Fibroblast of lung (primary cell): ENCODE data around the gene VCP.

ENCODE experiments used
- CTCF ChIP-seq, 2 donors: IDR thresholded peaks in 1 of 2; conservative IDR thresholded peaks in 1 of 2; 1 replicate in 1 of 2; 2 replicates in 1 of 2; pipeline ENCODE4 v1.5.1; 2011 to 2012; ENCODE audit warnings: low read length in 2 of 2, control low read depth in 1 of 2, inconsistent platforms in 1 of 2, low read depth in 1 of 2, mild to moderate bottlenecking in 1 of 2
- EZH2 ChIP-seq: IDR thresholded peaks from 2 replicates; pipeline ENCODE4 v1.5.1; 2012; ENCODE audit warnings: low read length, control low read depth, mild to moderate bottlenecking; ENCODE audit errors: missing control alignments

GRCh38 chr9:35116898-35117551, 44.6 kb upstream of the VCP start:
- TF ChIP-seq CTCF (conservative IDR thresholded peaks at IDR 0.05 in 1 of 2, IDR thresholded peaks at IDR 0.05 in 1 of 2; ENCODE audit: low read depth in 1 of 2, low read length in 2 of 2) (peak; percentile 89 to 96), EZH2 (no peak)
